Smooth muscle cell of the brain vasculature (primary cell): ENCODE results near the gene CDHR2.
"Not testable (repeated sequence)": the region's sequence is repeated elsewhere in the genome, so short reads cannot be mapped to it uniquely, and the experiment has no call there.

Experiments used
- DNase-seq: peaks from one replicate; pipeline ENCODE4 v3.0.0-alpha.2; 2012; ENCODE audit warnings: low read depth, low spot score

The CDHR2 gene

GRCh38 chr5:176570044-176570443 lies 20.9 kb downstream of the CDHR2 start:
- DNase-seq = no peak

GRCh38 chr5:176573564-176574296 lies 24.6 kb downstream of the CDHR2 start:
- no peak for DNase-seq

GRCh38 chr5:176574297-176574591 lies 25.1 kb downstream of the CDHR2 start:
- DNase-seq = no peak

GRCh38 chr5:176575066-176575465 lies 25.9 kb downstream of the CDHR2 start:
- DNase-seq = no peak

GRCh38 chr5:176575488-176576422 lies 26.6 kb downstream of the CDHR2 start:
- DNase-seq = no peak

- no peak for DNase-seq
Observed at GRCh38 chr5:176577312-176578176, 28.4 kb downstream of the CDHR2 start.

- DNase-seq = no peak
Observed at GRCh38 chr5:176578391-176578808, 29.3 kb downstream of the CDHR2 start.

- DNase-seq = no peak
Observed at GRCh38 chr5:176579323-176579722, 30.2 kb downstream of the CDHR2 start.

GRCh38 chr5:176581361-176581760 lies 32.2 kb downstream of the CDHR2 start:
- DNase-seq = no peak

GRCh38 chr5:176583076-176583475 lies 33.9 kb downstream of the CDHR2 start:
- no peak for DNase-seq

- DNase-seq = no peak
Observed at GRCh38 chr5:176587398-176587797, 38.3 kb downstream of the CDHR2 start.

- DNase-seq = no peak
Observed at GRCh38 chr5:176588297-176588696, 39.2 kb downstream of the CDHR2 start.

- no peak for DNase-seq
Observed at GRCh38 chr5:176589039-176589769, 40.1 kb downstream of the CDHR2 start.

GRCh38 chr5:176590035-176590717 lies 41.0 kb downstream of the CDHR2 start:
- no peak for DNase-seq

- not testable (repeated sequence) for DNase-seq
Observed at GRCh38 chr5:176591667-176592066, 42.5 kb downstream of the CDHR2 start.

- no peak for DNase-seq
Observed at GRCh38 chr5:176592573-176592972, 43.4 kb downstream of the CDHR2 start.

GRCh38 chr5:176593273-176593869 lies 44.2 kb downstream of the CDHR2 start:
- no peak for DNase-seq

- DNase-seq = no peak
Observed at GRCh38 chr5:176594554-176594953, 45.4 kb downstream of the CDHR2 start.

GRCh38 chr5:176595386-176595943 lies 46.3 kb downstream of the CDHR2 start:
- no peak for DNase-seq

- no peak for DNase-seq
Observed at GRCh38 chr5:176596069-176596644, 47.0 kb downstream of the CDHR2 start.
